ENCODE results near the gene NAGS.
"Not testable (repeated sequence)": the region's sequence is repeated elsewhere in the genome, so short reads cannot be mapped to it uniquely, and the experiment has no call there.

NAGS gene

DNA sequence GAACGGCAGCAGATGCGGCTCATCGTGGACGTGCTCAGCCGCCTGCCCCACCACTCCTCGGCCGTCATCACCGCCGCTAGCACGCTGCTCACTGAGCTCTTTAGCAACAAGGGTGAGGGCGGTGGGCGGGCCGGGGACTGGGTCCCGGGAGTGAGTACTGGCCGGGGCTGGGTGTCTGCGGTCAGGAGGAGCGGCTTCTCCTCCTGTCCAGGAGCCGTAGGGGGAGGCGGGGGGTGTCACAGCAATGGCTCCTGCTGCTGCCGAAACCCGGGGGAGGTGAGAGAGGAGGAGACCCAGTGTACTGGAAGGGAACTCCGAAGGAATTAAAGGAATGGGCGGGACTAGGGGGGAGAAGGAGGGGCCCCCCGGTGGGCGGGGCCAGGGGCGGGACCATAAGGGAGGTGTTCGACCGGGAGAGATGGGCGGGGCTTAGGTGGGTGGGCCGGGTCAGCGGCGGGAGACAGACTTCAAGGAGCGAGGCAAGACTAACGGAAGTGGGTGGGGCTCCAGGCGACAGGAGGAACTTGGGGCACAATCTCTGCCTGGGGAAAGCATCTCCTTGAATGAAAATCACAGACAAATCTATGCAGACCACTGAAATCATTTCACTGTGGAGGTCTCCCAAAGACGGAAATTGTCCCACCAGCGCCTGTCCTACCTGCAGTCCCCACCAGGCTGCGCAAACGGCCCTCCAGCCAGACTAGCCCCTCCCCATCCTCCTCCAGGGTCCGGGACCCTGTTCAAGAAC lies 2.4 kb downstream of the NAGS start:
- DNase-seq (ENCODE audit: low spot score), result peak; percentile 98

DNA sequence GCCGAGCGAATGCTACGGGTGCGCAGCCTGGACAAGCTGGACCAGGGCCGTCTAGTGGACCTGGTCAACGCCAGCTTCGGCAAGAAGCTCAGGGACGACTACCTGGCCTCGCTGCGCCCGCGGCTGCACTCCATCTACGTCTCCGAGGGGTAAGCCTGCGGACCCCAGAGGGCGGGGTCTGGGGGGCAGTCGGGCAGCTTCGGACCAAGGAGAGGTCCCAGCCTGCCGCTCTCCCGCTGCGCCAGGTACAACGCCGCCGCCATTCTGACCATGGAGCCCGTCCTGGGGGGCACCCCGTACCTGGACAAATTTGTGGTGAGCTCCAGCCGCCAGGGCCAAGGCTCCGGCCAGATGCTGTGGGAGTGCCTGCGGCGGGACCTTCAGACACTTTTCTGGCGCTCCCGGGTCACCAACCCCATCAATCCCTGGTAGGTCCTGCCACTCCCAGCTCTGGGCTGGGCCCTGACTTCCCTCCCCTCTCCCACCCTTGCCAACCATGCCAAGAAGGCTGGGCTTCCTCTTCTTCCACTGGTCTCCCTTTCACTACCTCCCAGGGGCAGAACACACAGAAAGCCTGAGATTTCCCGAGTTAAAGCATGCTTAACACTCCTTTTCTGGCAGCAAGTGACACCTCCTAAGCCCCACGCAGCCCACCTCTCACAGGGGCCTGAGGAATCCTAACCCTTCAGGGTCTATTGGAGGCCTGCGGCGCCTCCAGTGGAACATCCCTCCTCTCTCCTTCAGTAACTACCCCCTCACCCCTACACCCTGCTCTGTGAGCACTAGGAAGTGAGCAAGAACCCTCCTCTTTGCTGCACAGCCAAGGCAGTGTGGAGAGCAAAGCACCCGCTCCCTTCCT lies 3.2 kb downstream of the NAGS start:
- no peak for DNase-seq (ENCODE audit: low spot score)

- no peak for DNase-seq (ENCODE audit: low spot score)
These were observed 3.9 kb downstream of the NAGS start for GRCh38 chr17:44008205-44008909.

- peak; percentile 67 for DNase-seq (ENCODE audit: low spot score)
These were observed 6.7 kb downstream of the NAGS start for GRCh38 chr17:44010966-44011647.

DNA sequence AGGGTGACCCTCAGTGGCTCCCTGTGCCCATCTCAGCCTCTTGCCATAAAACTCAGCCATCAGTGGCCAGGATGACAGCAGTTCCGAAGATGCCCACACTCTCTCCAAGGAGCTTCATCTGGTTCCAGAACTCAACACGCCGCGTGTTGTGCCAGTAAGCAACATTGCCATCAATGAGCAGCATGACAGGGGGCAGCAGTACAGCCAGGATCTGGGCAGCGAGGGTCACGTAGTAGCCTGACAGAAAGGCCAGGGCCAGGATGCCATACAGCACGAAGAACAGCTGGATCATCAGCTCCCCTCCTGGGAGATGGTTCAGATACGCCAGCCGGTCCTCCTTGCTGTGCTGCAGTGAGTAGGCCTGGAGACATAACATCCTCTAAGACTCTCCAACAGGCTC lies 7.5 kb downstream of the NAGS start:
- DNase-seq (ENCODE audit: low spot score), result no peak

DNA sequence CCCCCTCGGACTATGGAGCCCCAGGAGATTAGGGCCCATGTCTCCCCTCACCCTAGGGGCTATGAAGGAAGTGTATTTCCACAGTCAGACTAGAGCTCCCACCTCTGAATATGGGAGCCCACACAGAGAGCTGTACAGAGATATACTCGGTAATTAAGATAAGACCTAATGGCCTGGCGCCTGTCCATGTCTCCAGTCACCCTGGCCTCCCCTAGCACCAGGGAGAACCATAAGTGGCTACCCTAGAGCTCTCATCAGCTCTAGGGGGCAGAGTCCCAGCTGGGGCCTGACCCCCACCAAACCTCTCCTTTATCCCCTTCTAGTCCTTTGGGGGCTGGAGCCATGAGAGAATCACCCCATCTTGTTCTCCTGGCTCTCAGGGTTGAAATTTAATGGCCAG lies 8.0 kb downstream of the NAGS start:
- no peak for DNase-seq (ENCODE audit: low spot score)

DNA sequence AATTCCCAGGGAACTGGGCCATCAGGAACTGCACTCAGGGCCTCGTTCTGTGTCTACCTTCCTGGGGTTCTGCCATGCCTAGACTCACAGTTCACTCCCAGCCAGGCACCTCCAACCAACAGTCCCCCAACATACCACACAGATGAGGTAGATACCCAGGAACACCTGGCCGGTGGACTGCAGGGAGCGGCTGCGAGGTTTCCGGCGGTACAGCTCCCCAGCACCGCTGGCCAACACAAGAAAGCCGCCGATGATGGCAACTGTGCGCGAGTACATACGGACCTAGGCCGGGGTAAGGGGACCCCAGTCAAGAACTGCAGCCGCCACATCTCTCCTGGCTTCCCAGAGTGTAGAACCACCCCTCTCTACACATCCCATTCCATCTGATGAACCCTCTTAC lies 8.5 kb downstream of the NAGS start:
- DNase-seq (ENCODE audit: low spot score), result no peak

DNA sequence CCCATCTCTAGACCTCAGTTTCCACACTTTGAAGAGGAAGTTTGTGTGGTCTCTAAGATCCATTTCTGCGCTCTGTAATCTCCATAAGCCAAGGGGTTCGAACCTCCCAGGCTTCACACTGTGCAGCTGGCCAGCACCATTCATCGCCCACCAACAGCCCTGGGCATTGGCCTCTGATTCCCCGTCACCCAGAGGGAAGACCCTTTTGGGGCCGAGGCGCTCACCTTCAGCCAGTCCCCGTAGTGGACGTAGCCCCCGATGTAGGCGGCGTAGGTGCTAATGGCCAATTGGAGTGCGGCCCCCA lies 9.7 kb downstream of the NAGS start:
- DNase-seq (ENCODE audit: low spot score), result no peak

DNA sequence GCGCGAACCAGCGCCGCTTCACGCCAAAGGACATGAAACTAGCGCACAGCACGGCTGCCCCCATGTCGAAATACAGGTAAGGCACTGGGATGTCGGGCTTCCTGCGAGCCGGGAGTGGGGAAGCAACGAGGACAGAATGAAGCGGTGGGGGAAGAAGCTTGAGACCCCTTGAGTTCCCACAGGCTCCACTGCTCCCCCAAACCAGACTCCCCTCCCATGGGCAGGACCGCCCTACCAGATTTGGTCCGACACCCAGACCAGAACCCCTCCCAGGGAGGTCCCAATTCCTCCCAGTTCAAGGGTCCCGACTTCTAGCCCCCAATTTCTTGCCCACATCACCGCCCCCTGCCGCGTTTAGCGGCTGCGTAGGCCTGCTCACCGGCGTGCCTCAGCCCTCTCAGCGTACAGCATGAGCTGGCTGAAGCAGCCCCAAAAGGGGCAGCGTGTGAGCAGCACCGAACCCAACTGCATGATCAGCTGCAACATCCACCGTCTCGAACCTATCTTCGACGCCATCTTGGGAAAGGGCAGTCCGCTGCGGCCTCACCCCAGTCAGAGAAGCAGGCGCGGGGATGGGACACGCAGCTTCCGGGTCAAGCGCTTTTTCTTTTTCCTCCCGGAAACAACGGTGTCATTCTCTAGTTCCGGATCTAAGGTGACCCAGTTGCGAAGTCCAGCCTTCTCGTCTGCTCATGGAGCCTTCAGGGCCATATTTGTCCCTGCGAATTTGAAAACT lies 10.2 kb downstream of the NAGS start, which contains the start of gene TMEM101:
Gene TMEM101 (minus strand): TSS at position 527 of the 736 bp plus-strand sequence. CDS start 11 bp downstream, at position 516.
- DNase-seq (ENCODE audit: low spot score), result peak; percentile 94

DNA sequence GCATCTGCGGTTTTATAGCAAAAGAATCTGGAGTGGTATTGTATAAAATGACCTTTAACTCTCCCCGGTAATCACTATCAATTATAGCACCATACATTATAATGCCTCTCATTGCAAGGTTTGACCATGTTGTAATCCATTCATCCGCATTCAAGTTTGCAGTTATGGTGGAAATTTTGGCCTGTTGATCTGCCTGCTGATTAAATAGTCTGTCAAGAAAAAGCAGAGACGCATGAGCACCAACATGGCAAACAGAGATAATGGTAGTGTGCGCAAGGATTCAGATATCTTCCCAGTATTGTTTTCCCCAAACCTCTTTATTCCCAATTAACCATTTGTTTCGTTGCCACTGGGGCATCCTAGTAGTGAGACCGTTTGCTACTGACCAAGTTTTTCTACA lies 16.8 kb downstream of the NAGS start:
- not testable (repeated sequence) for DNase-seq (ENCODE audit: low spot score)

- DNase-seq (ENCODE audit: low spot score), result no peak
These were observed 17.8 kb downstream of the NAGS start for GRCh38 chr17:44022246-44022645.

DNA sequence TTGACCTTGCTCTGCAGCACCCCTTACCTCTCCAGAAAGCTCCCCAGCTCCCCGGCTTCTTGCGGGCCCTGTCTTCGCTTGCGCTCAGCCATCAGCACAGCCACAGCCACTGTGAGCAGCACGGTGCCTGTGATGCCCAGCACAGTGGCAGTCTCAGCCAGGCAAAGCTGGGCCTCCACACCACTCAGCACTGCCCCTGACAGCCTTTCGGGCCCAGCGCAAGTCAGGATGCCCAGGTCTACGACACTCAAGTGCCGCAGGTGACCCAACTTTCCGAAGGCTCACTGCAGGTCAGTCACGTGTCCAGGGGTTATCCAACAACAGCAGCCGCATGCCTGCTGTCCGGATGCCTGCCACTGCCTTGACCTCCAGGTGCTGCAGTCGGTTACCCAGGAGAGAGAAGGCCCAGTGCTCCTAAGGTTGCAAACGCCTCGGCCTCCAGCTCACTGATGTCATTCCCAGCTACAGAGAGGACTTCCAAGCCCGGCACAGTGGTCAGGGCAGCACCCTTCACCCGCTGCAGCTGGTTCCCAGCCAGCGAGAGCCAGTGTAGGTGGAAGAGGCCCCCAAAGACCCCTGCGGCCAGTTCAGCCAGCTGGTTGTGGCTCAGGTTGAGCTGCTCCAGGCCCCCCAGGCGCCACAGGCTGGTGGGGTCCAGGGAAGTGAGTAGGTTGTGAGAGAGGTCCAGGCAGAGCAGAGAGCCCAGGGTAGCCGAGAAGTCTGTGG lies 19.3 kb downstream of the NAGS start:
- no peak for DNase-seq (ENCODE audit: low spot score)

DNA sequence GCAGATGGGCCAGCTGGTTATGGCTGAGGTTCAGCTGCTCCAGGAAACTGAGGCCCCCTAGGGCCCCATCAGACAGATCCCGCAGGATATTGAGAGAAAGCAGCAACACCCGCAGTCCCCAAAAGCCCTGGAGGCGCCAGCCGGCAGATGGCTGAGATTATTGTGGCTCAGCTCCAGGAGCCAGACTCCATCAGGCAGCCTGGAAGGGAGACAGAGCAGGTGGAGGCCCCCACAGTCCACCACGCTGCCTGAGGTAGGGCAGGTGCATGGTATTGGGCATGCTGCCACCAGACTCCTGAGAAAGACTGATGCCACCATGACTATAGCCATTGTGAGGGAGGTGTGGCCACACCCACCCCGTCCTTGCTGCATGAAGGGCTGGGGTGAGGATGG lies 19.8 kb downstream of the NAGS start:
- DNase-seq (ENCODE audit: low spot score), result no peak

GRCh38 chr17:44024853-44025252 lies 20.4 kb downstream of the NAGS start:
- DNase-seq (ENCODE audit: low spot score), result no peak

GRCh38 chr17:44029736-44030135 lies 25.3 kb downstream of the NAGS start:
- no peak for DNase-seq (ENCODE audit: low spot score)

- no peak for DNase-seq (ENCODE audit: low spot score)
These were observed 26.1 kb downstream of the NAGS start for GRCh38 chr17:44030482-44030881.

DNA sequence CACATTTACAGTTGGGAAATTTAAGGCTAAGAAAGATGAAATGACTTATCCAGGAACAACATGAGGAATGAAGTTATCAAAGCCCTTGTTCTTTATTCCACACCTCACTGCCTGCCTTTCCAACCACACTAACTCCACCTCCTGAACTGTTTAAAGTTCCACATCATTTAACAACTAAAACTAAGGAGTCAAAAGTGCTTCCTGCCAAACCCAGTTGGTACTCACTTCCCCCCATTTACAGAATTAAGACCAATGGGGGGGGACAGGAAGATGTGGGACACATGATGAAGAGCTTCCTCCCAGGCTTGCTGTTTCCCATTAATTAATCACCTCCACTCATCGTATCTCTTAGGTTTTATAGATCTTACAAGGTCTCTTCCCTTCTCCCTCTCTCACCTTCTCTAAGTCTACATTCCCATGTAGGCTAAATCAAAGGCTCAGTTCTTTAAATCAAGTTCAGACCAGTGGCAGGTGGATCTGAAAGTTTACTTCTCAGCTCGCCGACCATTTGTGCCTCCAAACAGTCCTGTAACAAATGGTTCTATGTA lies 29.5 kb downstream of the NAGS start:
- no peak for DNase-seq (ENCODE audit: low spot score)

GRCh38 chr17:44034688-44035087 lies 30.3 kb downstream of the NAGS start:
- DNase-seq (ENCODE audit: low spot score), result not testable (repeated sequence)

- DNase-seq (ENCODE audit: low spot score), result no peak
These were observed 33.0 kb downstream of the NAGS start for GRCh38 chr17:44037471-44037870.

- DNase-seq (ENCODE audit: low spot score), result no peak
These were observed 34.2 kb downstream of the NAGS start for GRCh38 chr17:44038604-44039011.
